HCT116 (cell line): ENCODE results near the gene COQ8B. TPM values are rescaled to one million over a fixed set of nuclear protein-coding genes. Genes with fewer than 3 reads are reported as not detected.

ENCODE experiments used
- ATAC-seq: fragments of 200-7000 bp; cut with Tn5 transposase; 2 replicates; pipeline ENCODE4 v1.9.1; 2020; ENCODE audit warnings: mild to moderate bottlenecking, moderate library complexity
- BruUV-seq: library from RNA; stranded (reverse); fragments of 400-500 nt; replicated peaks from 2 replicates; lab custom pipeline; 2021; lab: Mats Ljungman, UMichigan
- CTCF ChIA-PET: fragments of 300-600 bp; sonication (Branson Sonifier 250); formaldehyde crosslinking; loops from one replicate; lab custom pipeline; 2021; ENCODE audit warnings: antibody characterized with exemption; lab: Charles Lee
- POLR2A ChIA-PET: fragments of 300-600, 350-600 bp; sonication (Branson Sonifier 250); formaldehyde crosslinking; loops from one replicate; lab custom pipeline; 2021; ENCODE audit warnings: antibody characterized with exemption; lab: Charles Lee
- RAD21 ChIA-PET, 2 experiments: fragments of 300-600 bp; sonication (Branson Sonifier 250); formaldehyde crosslinking; loops; one replicate each; lab custom pipeline; 2023; ENCODE audit warnings: low total read pairs in 2 of 2; ENCODE audit not compliant: uncharacterized antibody in 2 of 2, unreplicated experiment in 2 of 2, low non-redundant PET in 1 of 2; lab: Charles Lee
- DNase-seq: peaks from one replicate; pipeline ENCODE4 v3.0.0-alpha.2; 2010; ENCODE audit warnings: low read depth, low spot score
- H2AFZ ChIP-seq: fragments of 200-600 bp; shearing (Covaris generic), sonication (generic); 2 replicates; pipeline ENCODE4 v1.6.1; 2017; ENCODE audit warnings: low read depth, mixed run types, mixed read lengths, antibody characterized with exemption, low read length; ENCODE audit not compliant: poor library complexity, severe bottlenecking
- H3K27ac ChIP-seq: 2 replicates; pipeline ENCODE4 v1.5.1; 2012; ENCODE audit warnings: low read depth, low read length
- H3K27me3 ChIP-seq: fragments of 200-600 bp; sonication (generic); 2 replicates; pipeline ENCODE4 v1.6.1; 2016; ENCODE audit warnings: mixed run types, low read length, mixed read lengths; ENCODE audit not compliant: insufficient read depth
- H3K36me3 ChIP-seq, 2 experiments: fragments of 200-500 bp in 1 of 2; fragments of 200-600 bp in 1 of 2; sonication (Bioruptor generic) in 1 of 2; sonication (generic) in 1 of 2; 2 replicates each; pipeline versions ENCODE4 v1.5.1 to v1.6.1; 2014 to 2016; ENCODE audit warnings: low read length in 2 of 2, inconsistent platforms in 1 of 2, mixed read lengths in 1 of 2, mixed run types in 1 of 2; ENCODE audit not compliant: insufficient read depth in 2 of 2, control insufficient read depth in 1 of 2
- H3K4me1 ChIP-seq, 2 experiments: fragments of 200-600 bp in 1 of 2; sonication (generic) in 1 of 2; 2 replicates each; pipeline versions ENCODE4 v1.5.1 to v1.6.1; 2012 to 2017; ENCODE audit warnings: low read length in 2 of 2, inconsistent platforms in 1 of 2, mild to moderate bottlenecking in 1 of 2, mixed read lengths in 1 of 2, mixed run types in 1 of 2, moderate library complexity in 1 of 2; ENCODE audit not compliant: insufficient read depth in 2 of 2, control insufficient read depth in 1 of 2
- H3K4me2 ChIP-seq: fragments of 200-600 bp; sonication (generic); 2 replicates; pipeline ENCODE4 v1.6.1; 2017; ENCODE audit warnings: mixed run types, low read length, mixed read lengths
- H3K4me3 ChIP-seq, 2 experiments: fragments of 200-600 bp in 1 of 2; sonication (generic) in 1 of 2; replicated peaks in 1 of 2; 2 replicates each; pipeline ENCODE4 v1.5.1; 2011 to 2016; ENCODE audit warnings: low read length in 2 of 2, control low read depth in 1 of 2, low read depth in 1 of 2, mild to moderate bottlenecking in 1 of 2, mixed read lengths in 1 of 2, mixed run types in 1 of 2
- H3K79me2 ChIP-seq: fragments of 200-600 bp; sonication (generic); 2 replicates; pipeline ENCODE4 v1.6.1; 2017; ENCODE audit warnings: mild to moderate bottlenecking, mixed run types, low read length, moderate library complexity, mixed read lengths; ENCODE audit not compliant: insufficient read depth
- H3K9ac ChIP-seq: fragments of 200-600 bp; sonication (generic); 2 replicates; pipeline ENCODE4 v1.6.1; 2016; ENCODE audit warnings: low read length, mixed read lengths
- H3K9me2 ChIP-seq: fragments of 200-600 bp; sonication (generic), shearing (Covaris generic); 2 replicates; pipeline ENCODE4 v1.6.1; 2017; ENCODE audit warnings: mixed run types, mild to moderate bottlenecking, moderate library complexity; ENCODE audit not compliant: insufficient read depth
- H3K9me3 ChIP-seq, 2 experiments: fragments of 200-500 bp in 1 of 2; fragments of 200-600 bp in 1 of 2; sonication (Bioruptor generic) in 1 of 2; sonication (generic) in 1 of 2; 2 replicates each; pipeline ENCODE4 v1.6.1; 2014 to 2017; ENCODE audit warnings: low read length in 2 of 2, mixed read lengths in 2 of 2, inconsistent platforms in 1 of 2, low read depth in 1 of 2, mild to moderate bottlenecking in 1 of 2, mixed run types in 1 of 2, moderate library complexity in 1 of 2; ENCODE audit not compliant: control insufficient read depth in 1 of 2, insufficient read depth in 1 of 2
- H4K20me1 ChIP-seq: fragments of 200-600 bp; sonication (generic), shearing (Covaris generic); 2 replicates; pipeline ENCODE4 v1.6.1; 2017; ENCODE audit warnings: mixed run types, mild to moderate bottlenecking, moderate library complexity; ENCODE audit not compliant: insufficient read depth
- ATF3 ChIP-seq: IDR thresholded peaks from 2 replicates; pipeline ENCODE4 v1.6.1; 2012
- CEBPB ChIP-seq: IDR thresholded peaks from 2 replicates; pipeline ENCODE4 v1.6.1; 2012; ENCODE audit warnings: low read depth
- ELF1 ChIP-seq: IDR thresholded peaks from 2 replicates; pipeline ENCODE4 v1.6.1; 2012; ENCODE audit warnings: low read depth, borderline replicate concordance
- MAX ChIP-seq: IDR thresholded peaks from 2 replicates; pipeline ENCODE4 v1.6.1; 2012
- REST ChIP-seq: IDR thresholded peaks from 2 replicates; pipeline ENCODE4 v1.6.1; 2012; ENCODE audit warnings: low read depth
- SIN3A ChIP-seq: IDR thresholded peaks from 2 replicates; pipeline ENCODE4 v1.6.1; 2012; ENCODE audit warnings: low read depth
- TCF7L2 ChIP-seq: IDR thresholded peaks from 2 replicates; pipeline ENCODE4 v1.7.0; 2011; ENCODE audit warnings: borderline replicate concordance, inconsistent platforms; ENCODE audit not compliant: insufficient read depth, insufficient read length; ENCODE audit errors: extremely low read depth
- YY1 ChIP-seq: IDR thresholded peaks from 2 replicates; pipeline ENCODE4 v1.6.1; 2011; ENCODE audit warnings: low read length, low read depth, moderate library complexity, mild to moderate bottlenecking; ENCODE audit not compliant: insufficient replicate concordance; ENCODE audit errors: extremely low read depth
- ZNF274 ChIP-seq: fragments of 200-500 bp; sonication (Bioruptor generic); IDR thresholded peaks from 2 replicates; pipeline ENCODE4 v1.6.1; 2014; ENCODE audit warnings: mild to moderate bottlenecking, low read depth, low read length, inconsistent platforms
- intact Hi-C: fragments of 100-400 bp; cut with micrococcal nuclease; formaldehyde crosslinking; loops from 2 replicates; pipeline ENCODE4 v1.10.0; 2022
- total RNA-seq: library from RNA; stranded (reverse); gene quantifications from one replicate; pipeline ENCODE4 v1.2.1, GENCODE V29; 2021; ENCODE audit not compliant: unreplicated experiment

Gene COQ8B
- total RNA-seq, 1 experiment from 2014 or later: 47.1 TPM

- intact Hi-C loops: loop anchor here (2.0 to 10.0 kb wide), 5 partner anchors 53 to 911 kb away; partner anchors contain the start of genes CEACAM21, COQ8B, HNRNPUL1 and ITPKC
- ChIA-PET CTCF (interaction anchor here (0.7 to 2.8 kb wide), 13 partner anchors 9 to 480 kb away, joined by 3 to 25 read pairs (median 5); partner anchors contain the start of genes ACTMAP, COQ8B, ITPKC and RAB4B), POLR2A (interaction anchor here (0.8 to 1.8 kb wide), 4 partner anchors 18 to 900 kb away, joined by 3 to 5 read pairs (median 4); partner anchors contain the start of gene COQ8B), RAD21 (interaction anchor here in 1 of 2 experiments (0.7 to 1.6 kb wide), 7 partner anchors 87 to 480 kb away, joined by 3 to 5 read pairs (median 3); partner anchors contain the start of genes ACTMAP and RAB4B)
- H4K20me1 ChIP-seq: no peaks in the 10 kb centered on the region
- peak overlapping the region; percentile 52 for H2AFZ ChIP-seq
- H3K36me3 ChIP-seq: peaks cover 4 to 18% of the 10 kb centered on the region in 2 experiments; a peak in 2 of 4 replicates
- no peak for ATAC-seq
- peaks cover 30 to 54% of the 10 kb centered on the region in 2 experiments for H3K4me1 ChIP-seq
- DNase-seq: no peak
- peaks cover 0 to 4% of the 10 kb centered on the region in 2 experiments; a peak in 1 of 4 replicates for H3K9me3 ChIP-seq
- peak overlapping the region; percentile 96 for H3K4me2 ChIP-seq
- peak overlapping the region; percentile 77 for H3K9ac ChIP-seq
- peak overlapping the region; percentile 81 for H3K27ac ChIP-seq
- H3K79me2 ChIP-seq: no peaks in the 10 kb centered on the region
- BruUV-seq: no TSS peak
- H3K9me2 ChIP-seq: no peaks in the 10 kb centered on the region
- peak overlapping the region; percentile 48 to 65 for H3K4me3 ChIP-seq
- TF ChIP-seq TCF7L2: no peak
- TF ChIP-seq MAX: no peak
- no peak for TF ChIP-seq REST
- TF ChIP-seq CEBPB: no peak
- TF ChIP-seq ATF3: no peak
- no peak for TF ChIP-seq ELF1
- no peak for TF ChIP-seq ZNF274
- no peak for TF ChIP-seq YY1
- TF ChIP-seq SIN3A: no peak
- H3K27me3 ChIP-seq: no peaks in the 10 kb centered on the region
These were observed 52.7 kb downstream of the COQ8B start for GRCh38 chr19:40663695-40664692.
